Right renal cortex interstitium (tissue), 3 donors: ENCODE results near the gene CPED1. TPM values are rescaled to one million over a fixed set of nuclear protein-coding genes. Genes with fewer than 3 reads are reported as not detected.

Source experiments
- DNase-seq, 3 donors: peaks; one replicate each; pipeline ENCODE4 v3.0.0-alpha.2; 2013; ENCODE audit warnings: low read depth in 3 of 3, low spot score in 2 of 3
- polyA plus RNA-seq, 3 donors: library from polyadenylated mRNA; unstranded; fragments of 120-200 nt; gene quantifications; one replicate each; pipeline ENCODE4 v1.2.1, GENCODE V29; 2013; ENCODE audit not compliant: insufficient read length in 3 of 3

The CPED1 gene
- polyA plus RNA-seq, 3 donors, result 36.9 to 43.0 (median 42.1) TPM

GRCh38 chr7:121331574-121331973, 343.1 kb downstream of the CPED1 start:
- DNase-seq, result no peak

GRCh38 chr7:121334376-121334775, 345.9 kb downstream of the CPED1 start:
- no peak for DNase-seq

- no peak for DNase-seq
Measured at GRCh38 chr7:121334875-121335648, 346.6 kb downstream of the CPED1 start.

GRCh38 chr7:121336579-121336978, 348.1 kb downstream of the CPED1 start:
- no peak for DNase-seq

- no peak for DNase-seq
Measured at GRCh38 chr7:121337398-121337797, 348.9 kb downstream of the CPED1 start.

- no peak for DNase-seq
Measured at GRCh38 chr7:121339082-121339481, 350.6 kb downstream of the CPED1 start.

GRCh38 chr7:121341933-121342332, 353.4 kb downstream of the CPED1 start:
- DNase-seq, result no peak

GRCh38 chr7:121342631-121343030, 354.1 kb downstream of the CPED1 start:
- DNase-seq, result no peak

GRCh38 chr7:121343302-121343701, 354.8 kb downstream of the CPED1 start:
- DNase-seq, result no peak

- DNase-seq, result no peak
Measured at GRCh38 chr7:121344093-121344492, 355.6 kb downstream of the CPED1 start.

GRCh38 chr7:121344497-121344896, 356.0 kb downstream of the CPED1 start:
- DNase-seq, result no peak

Other genes with a start within 250 kb of the CPED1 start
- gene TSPAN12, start 130.6 kb upstream of the CPED1 start, polyA plus RNA-seq, result 100 to 1,000 TPM; 193 to 210 (median 201) TPM
- 10 to 100 TPM; 39.3 to 49.3 (median 44.1) TPM for gene ING3, start 37.9 kb upstream of the CPED1 start, polyA plus RNA-seq